H1 (cell line): ENCODE measurements around the gene SRSF7. TPM values are rescaled to one million over a fixed set of nuclear protein-coding genes. Genes with fewer than 3 reads are reported as not detected.

Experiments
- CTCF ChIA-PET: fragments of 300-600 bp; sonication (Branson Sonifier 250); formaldehyde crosslinking; loops from one replicate; lab custom pipeline; 2021; ENCODE audit not compliant: partially characterized antibody; lab: Charles Lee
- POLR2A ChIA-PET: fragments of 300-600 bp; sonication (Branson Sonifier 250); formaldehyde crosslinking; loops from one replicate; lab custom pipeline; 2021; ENCODE audit warnings: inconsistent platforms; ENCODE audit not compliant: partially characterized antibody; lab: Charles Lee
- DNase-seq, 2 experiments: peaks; one replicate each; pipeline versions ENCODE4 v3.0.0 to v3.0.0-alpha.2; 2010 to 2022; ENCODE audit warnings: low spot score in 2 of 2, low read depth in 1 of 2, mixed read lengths in 1 of 2
- FAIRE-seq: peaks from 2 replicates; lab custom pipeline; 2011; peaks lifted over from hg19 to GRCh38; lab: Jason Lieb, UNC
- H2AFZ ChIP-seq: 2 replicates; pipeline ENCODE4 v1.8.1; 2012; ENCODE audit warnings: low read length, inconsistent platforms
- H2AK5ac ChIP-seq: 2 replicates; pipeline ENCODE4 v1.6.1; 2013; ENCODE audit warnings: low read depth, low read length
- H2BK120ac ChIP-seq: replicated peaks from 2 replicates; pipeline ENCODE3; 2013; ENCODE audit warnings: low read depth, low read length, inconsistent platforms
- H2BK12ac ChIP-seq: 2 replicates; pipeline ENCODE4 v1.6.1; 2013; ENCODE audit warnings: low read depth, low read length
- H2BK15ac ChIP-seq: 2 replicates; pipeline ENCODE4 v1.6.1; 2013; ENCODE audit warnings: low read length
- H2BK20ac ChIP-seq: 2 replicates; pipeline ENCODE4 v1.6.1; 2013; ENCODE audit warnings: low read length
- H2BK5ac ChIP-seq: 2 replicates; pipeline ENCODE4 v1.6.1; 2013; ENCODE audit warnings: low read depth, low read length
- H3K14ac ChIP-seq: 2 replicates; pipeline ENCODE4 v1.6.1; 2013; ENCODE audit warnings: inconsistent platforms; ENCODE audit not compliant: insufficient read length
- H3K18ac ChIP-seq: 2 replicates; pipeline ENCODE4 v1.6.1; 2013; ENCODE audit warnings: low read length; ENCODE audit errors: extremely low read depth
- H3K23ac ChIP-seq: 2 replicates; pipeline ENCODE4 v1.6.1; 2013; ENCODE audit warnings: inconsistent platforms; ENCODE audit not compliant: insufficient read length
- H3K23me2 ChIP-seq: 2 replicates; pipeline ENCODE4 v1.6.1; 2013; ENCODE audit warnings: low read depth, low read length
- H3K27ac ChIP-seq: 2 replicates; pipeline ENCODE4 v1.6.1; 2011; ENCODE audit warnings: low read depth, low read length, inconsistent platforms
- H3K27me3 ChIP-seq, 4 experiments: replicated peaks in 1 of 4; 1 replicate in 1 of 4; 2 replicates in 3 of 4; pipeline versions ENCODE4 v1.6.1 to v1.8.1; 2011 to 2013; ENCODE audit warnings: low read length in 3 of 4, mild to moderate bottlenecking in 3 of 4, inconsistent platforms in 2 of 4, mixed read lengths in 2 of 4, moderate library complexity in 1 of 4; ENCODE audit not compliant: control insufficient read depth in 3 of 4, insufficient read depth in 3 of 4; ENCODE audit errors: extremely low read depth in 1 of 4
- H3K36me3 ChIP-seq, 4 experiments: 2 replicates each; pipeline versions ENCODE4 v1.6.1 to v1.8.1; 2011 to 2013; ENCODE audit warnings: mild to moderate bottlenecking in 4 of 4, low read length in 3 of 4, moderate library complexity in 2 of 4, control low read depth in 1 of 4, inconsistent platforms in 1 of 4; ENCODE audit not compliant: insufficient read depth in 4 of 4, control insufficient read depth in 2 of 4
- H3K4ac ChIP-seq: replicated peaks from 2 replicates; pipeline ENCODE3; 2013; ENCODE audit warnings: low read length, low read depth, mixed read lengths, inconsistent platforms; ENCODE audit not compliant: insufficient read length
- H3K4me1 ChIP-seq, 4 experiments: replicated peaks in 1 of 4; 1 replicate in 1 of 4; 2 replicates in 3 of 4; pipeline versions ENCODE4 v1.6.1 to v1.8.1; 2011 to 2013; ENCODE audit warnings: low read length in 3 of 4, inconsistent platforms in 2 of 4, mixed read lengths in 1 of 4; ENCODE audit not compliant: insufficient read depth in 4 of 4, control insufficient read depth in 3 of 4
- H3K4me2 ChIP-seq, 2 experiments: 2 replicates each; pipeline versions ENCODE4 v1.6.1 to v1.8.1; 2011 to 2013; ENCODE audit warnings: low read depth in 2 of 2, low read length in 2 of 2, control low read depth in 1 of 2, inconsistent platforms in 1 of 2, mild to moderate bottlenecking in 1 of 2; ENCODE audit not compliant: insufficient read depth in 1 of 2
- H3K4me3 ChIP-seq, 4 experiments: fragments of 200-600, 300-600 bp in 1 of 4; sonication (generic), shearing (Covaris generic), sonication (Bioruptor Twin) in 1 of 4; 2 replicates each; pipeline versions ENCODE4 v1.5.1 to v1.8.1; 2011 to 2016; ENCODE audit warnings: low read length in 4 of 4, low read depth in 3 of 4, control low read depth in 2 of 4, inconsistent platforms in 2 of 4, mild to moderate bottlenecking in 2 of 4, mixed read lengths in 1 of 4, moderate library complexity in 1 of 4; ENCODE audit not compliant: insufficient read depth in 2 of 4; ENCODE audit errors: extremely low read depth in 1 of 4
- H3K56ac ChIP-seq: replicated peaks from 2 replicates; pipeline ENCODE3; 2013; ENCODE audit warnings: low read depth, mild to moderate bottlenecking, mixed read lengths, low read length, inconsistent platforms; ENCODE audit not compliant: insufficient read length
- H3K79me1 ChIP-seq: 2 replicates; pipeline ENCODE4 v1.6.1; 2013; ENCODE audit warnings: low read depth, low read length, control low read depth
- H3K79me2 ChIP-seq, 2 experiments: 2 replicates each; pipeline versions ENCODE4 v1.6.1 to v1.8.1; 2012 to 2013; ENCODE audit warnings: low read length in 2 of 2, mild to moderate bottlenecking in 2 of 2, inconsistent platforms in 1 of 2; ENCODE audit not compliant: insufficient read depth in 2 of 2, control insufficient read depth in 1 of 2
- H3K9ac ChIP-seq, 4 experiments: replicated peaks in 1 of 4; 1 replicate in 1 of 4; 2 replicates in 3 of 4; pipeline versions ENCODE4 v1.6.1 to v1.8.1; 2011 to 2013; ENCODE audit warnings: low read depth in 3 of 4, low read length in 3 of 4, control low read depth in 2 of 4, mild to moderate bottlenecking in 2 of 4, moderate library complexity in 2 of 4, inconsistent platforms in 1 of 4; ENCODE audit errors: extremely low read depth in 1 of 4
- H3K9me3 ChIP-seq, 2 experiments: 2 replicates each; pipeline versions ENCODE4 v1.6.1 to v1.8.1; 2012 to 2013; ENCODE audit warnings: mild to moderate bottlenecking in 2 of 2, moderate library complexity in 2 of 2, control low read depth in 1 of 2, inconsistent platforms in 1 of 2, low read depth in 1 of 2, low read length in 1 of 2, mixed read lengths in 1 of 2; ENCODE audit not compliant: insufficient read depth in 2 of 2
- H4K20me1 ChIP-seq, 2 experiments: replicated peaks in 1 of 2; 2 replicates each; pipeline versions ENCODE3 to v1.8.1; 2011 to 2013; ENCODE audit warnings: inconsistent platforms in 2 of 2, low read length in 2 of 2, mild to moderate bottlenecking in 1 of 2; ENCODE audit not compliant: insufficient read depth in 2 of 2, control insufficient read depth in 1 of 2
- H4K5ac ChIP-seq: 2 replicates; pipeline ENCODE4 v1.6.1; 2013; ENCODE audit warnings: low read length, low read depth, mixed read lengths, inconsistent platforms; ENCODE audit not compliant: insufficient read length
- H4K8ac ChIP-seq: 2 replicates; pipeline ENCODE4 v1.8.0; 2013; ENCODE audit warnings: mild to moderate bottlenecking, moderate library complexity, low read length, inconsistent platforms; ENCODE audit not compliant: insufficient read depth; ENCODE audit errors: extremely low read depth
- H4K91ac ChIP-seq: replicated peaks from 2 replicates; pipeline ENCODE3; 2013; ENCODE audit warnings: low read length, mixed read lengths, inconsistent platforms; ENCODE audit not compliant: insufficient read length
- EGR1 ChIP-seq: IDR thresholded peaks from 2 replicates; pipeline ENCODE4 v1.6.1; 2011; ENCODE audit warnings: low read depth, low read length, borderline replicate concordance
- TCF12 ChIP-seq: IDR thresholded peaks from 2 replicates; pipeline ENCODE4 v1.6.1; 2011; ENCODE audit warnings: low read depth, mild to moderate bottlenecking, low read length
- TEAD4 ChIP-seq: IDR thresholded peaks from 2 replicates; pipeline ENCODE4 v1.6.1; 2012; ENCODE audit warnings: low read depth, low read length, inconsistent platforms, mixed read lengths
- WGBS, 2 experiments: shearing (Covaris generic) in 1 of 2; methylation state at CpG; one replicate each; pipeline versions ENCODE4 v1.1.6 to v1.1.7; 2013 to 2015; ENCODE audit warnings: low lambda C conversion rate in 2 of 2, mixed read lengths in 2 of 2, inconsistent platforms in 1 of 2, low coverage in 1 of 2, missing lambda C conversion rate in 1 of 2; ENCODE audit not compliant: insufficient replicate concordance in 2 of 2, insufficient coverage in 1 of 2, insufficient read length in 1 of 2; ENCODE audit errors: extremely low coverage in 1 of 2, missing lambda C conversion rate in 1 of 2; 5-methylcytosine and 5-hydroxymethylcytosine counted together
- polyA plus RNA-seq, 7 experiments: library from polyadenylated mRNA; depleted of rRNA in 3 of 7; stranded (reverse) in 5 of 7; unstranded in 2 of 7; fragments of >200 nt in 5 of 7; fragments of 200-250 nt in 2 of 7; gene quantifications; 1 replicate in 5 of 7; 2 replicates in 1 of 7; 4 replicates in 1 of 7; pipeline versions ENCODE4 v1.2.1 to v1.2.3, GENCODE V29; 2011 to 2013; ENCODE audit warnings: missing spikeins in 2 of 7, mixed read lengths in 2 of 7
- total RNA-seq: library from RNA; stranded (reverse); fragmentation: NEBNext Ultra II Directional; extraction: Animal tissue kit (Norgen Biotek cat#: 25700); gene quantifications from 2 replicates; pipeline ENCODE4 v1.2.1, GENCODE V29; 2021
- TF ChIP-seq, protein P1 (sequence below): IDR thresholded peaks from 2 replicates; pipeline ENCODE4 v1.6.1; 2012; ENCODE audit warnings: low read length, inconsistent platforms
- TF ChIP-seq, protein P2 (sequence below): IDR thresholded peaks from 2 replicates; pipeline ENCODE4 v1.6.1; 2011; ENCODE audit warnings: low read length, improper control_type of control experiment

SRSF7 gene
- total and polyA plus RNA-seq, 2 of the 8 experiments (the other 6 are each of a cell fraction or from before 2014, with no cell fraction given), result 370 to 415 TPM

DNA sequence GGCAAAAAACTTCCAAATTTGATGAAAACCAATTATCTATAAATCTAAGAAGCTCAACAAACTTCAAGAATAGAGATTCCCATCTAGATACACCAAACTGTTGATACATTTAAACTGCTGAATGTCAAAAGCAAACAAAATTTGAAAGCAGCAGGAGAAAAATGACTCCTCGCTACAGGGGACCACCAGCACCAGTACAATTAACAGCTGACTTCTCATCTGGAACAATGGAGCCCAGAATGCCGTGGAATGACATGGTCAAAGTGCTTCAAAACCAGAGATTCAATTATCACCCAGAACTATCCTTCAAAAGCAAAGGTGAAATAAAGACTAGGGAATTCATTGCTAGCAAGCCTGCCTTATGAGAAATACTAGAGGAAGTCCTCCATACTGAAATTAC, 11.6 kb downstream of the SRSF7 start:
- H4K20me1 ChIP-seq, result peaks cover 4 to 9% of the 10 kb centered on the region in 2 experiments
- 93% methylated on average over 2 of the region's 2 CpGs; no CpG with 5 or more reads in 1 of the 2 experiments for WGBS, 2 experiments
- no peak for DNase-seq
- TF ChIP-seq TEAD4, result no peak
- TF ChIP-seq, protein P1, sequence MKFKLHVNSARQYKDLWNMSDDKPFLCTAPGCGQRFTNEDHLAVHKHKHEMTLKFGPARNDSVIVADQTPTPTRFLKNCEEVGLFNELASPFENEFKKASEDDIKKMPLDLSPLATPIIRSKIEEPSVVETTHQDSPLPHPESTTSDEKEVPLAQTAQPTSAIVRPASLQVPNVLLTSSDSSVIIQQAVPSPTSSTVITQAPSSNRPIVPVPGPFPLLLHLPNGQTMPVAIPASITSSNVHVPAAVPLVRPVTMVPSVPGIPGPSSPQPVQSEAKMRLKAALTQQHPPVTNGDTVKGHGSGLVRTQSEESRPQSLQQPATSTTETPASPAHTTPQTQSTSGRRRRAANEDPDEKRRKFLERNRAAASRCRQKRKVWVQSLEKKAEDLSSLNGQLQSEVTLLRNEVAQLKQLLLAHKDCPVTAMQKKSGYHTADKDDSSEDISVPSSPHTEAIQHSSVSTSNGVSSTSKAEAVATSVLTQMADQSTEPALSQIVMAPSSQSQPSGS, result no peak
- TF ChIP-seq EGR1, result no peak
- TF ChIP-seq, protein P2, sequence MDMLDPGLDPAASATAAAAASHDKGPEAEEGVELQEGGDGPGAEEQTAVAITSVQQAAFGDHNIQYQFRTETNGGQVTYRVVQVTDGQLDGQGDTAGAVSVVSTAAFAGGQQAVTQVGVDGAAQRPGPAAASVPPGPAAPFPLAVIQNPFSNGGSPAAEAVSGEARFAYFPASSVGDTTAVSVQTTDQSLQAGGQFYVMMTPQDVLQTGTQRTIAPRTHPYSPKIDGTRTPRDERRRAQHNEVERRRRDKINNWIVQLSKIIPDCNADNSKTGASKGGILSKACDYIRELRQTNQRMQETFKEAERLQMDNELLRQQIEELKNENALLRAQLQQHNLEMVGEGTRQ, result no peak
- TF ChIP-seq TCF12, result no peak

More for the DNA sequence above, 11.6 kb downstream of the SRSF7 start:
- Histone ChIP-seq H2AK5ac (no peak overlapping the region), H4K5ac (no peak overlapping the region), H2BK120ac (no peak overlapping the region), H2BK15ac (no peak overlapping the region), H3K36me3 (peaks cover 0 to 34% (median 17%) of the 10 kb centered on the region in 4 experiments; a peak in 6 of 8 replicates), H3K4me1 (peaks cover 0 to 7% (median 1%) of the 10 kb centered on the region in 4 experiments; a peak in 4 of 7 replicates), H4K8ac (no peak overlapping the region), H3K9ac (no peak overlapping the region), H2BK5ac (no peak overlapping the region), H3K56ac (no peak overlapping the region), H3K23ac (no peak overlapping the region), H2BK12ac (no peak overlapping the region), H3K18ac (no peak overlapping the region), H3K27ac (no peak overlapping the region), H4K91ac (no peak overlapping the region), H3K23me2 (no peaks in the 10 kb centered on the region), H3K27me3 (no peaks in the 10 kb centered on the region), H3K4me2 (no peak overlapping the region), H3K79me2 (peaks cover 0 to 7% of the 10 kb centered on the region in 2 experiments; a peak in 2 of 4 replicates), H3K4ac (no peak overlapping the region), H2AFZ (no peak overlapping the region), H3K14ac (no peak overlapping the region), H2BK20ac (no peak overlapping the region), H3K4me3 (no peak overlapping the region), H3K9me3 (no peaks in the 10 kb centered on the region), H3K79me1 (no peaks in the 10 kb centered on the region)
- CTCF ChIA-PET, result interaction anchor here (0.7 to 1.4 kb wide), 6 partner anchors 11 to 369 kb away, joined by 3 to 4 read pairs (median 3); no protein-coding TSS in a partner anchor
- POLR2A ChIA-PET, result interaction anchor here (0.8 to 24.3 kb wide), 5 partner anchors 9 to 158 kb away, joined by 3 to 486 read pairs (median 5); partner anchors contain the start of genes HNRNPLL and SRSF7
- no peak for FAIRE-seq
